PC-9 (cell line): ENCODE measurements around the gene CHRNA4. TPM values are rescaled to one million over a fixed set of nuclear protein-coding genes. Genes with fewer than 3 reads are reported as not detected.

ENCODE experiments used
- BruUV-seq: library from RNA; stranded (reverse); fragments of 400-500 nt; replicated peaks from 2 replicates; lab custom pipeline; 2021; lab: Mats Ljungman, UMichigan
- CTCF ChIA-PET: fragments of 300-600 bp; sonication (Branson Sonifier 250); formaldehyde crosslinking; loops from one replicate; lab custom pipeline; 2022; ENCODE audit warnings: antibody characterized with exemption; lab: Charles Lee
- POLR2A ChIA-PET: fragments of 300-600 bp; sonication (Branson Sonifier 250); formaldehyde crosslinking; loops from one replicate; lab custom pipeline; 2022; ENCODE audit warnings: antibody characterized with exemption; ENCODE audit not compliant: unreplicated experiment; lab: Charles Lee
- DNase-seq, 2 experiments: peaks; one replicate each; pipeline versions ENCODE4 v3.0.0 to v3.0.0-alpha.2; 2015 to 2022; ENCODE audit warnings: mixed read lengths in 1 of 2
- H2AFZ ChIP-seq: fragments of 200-600 bp; sonication (generic); 2 replicates; pipeline ENCODE4 v1.8.1; 2017; ENCODE audit warnings: antibody characterized with exemption
- H3F3A ChIP-seq: fragments of 200-600 bp; sonication (generic); 2 replicates; pipeline ENCODE4 v1.8.1; 2017; ENCODE audit warnings: antibody characterized with exemption, mild to moderate bottlenecking, low read depth; ENCODE audit not compliant: insufficient read depth
- H3K27ac ChIP-seq: fragments of 200-600 bp; sonication (generic); 2 replicates; pipeline ENCODE4 v1.6.1; 2016; ENCODE audit warnings: mixed run types
- H3K27me3 ChIP-seq: fragments of 200-600 bp; sonication (generic); 2 replicates; pipeline ENCODE4 v1.6.1; 2016; ENCODE audit warnings: low read depth, mixed run types; ENCODE audit not compliant: insufficient read depth
- H3K36me3 ChIP-seq: fragments of 200-600 bp; sonication (generic); 2 replicates; pipeline ENCODE4 v1.6.1; 2016; ENCODE audit warnings: low read depth, mixed run types
- H3K4me1 ChIP-seq: fragments of 200-600 bp; sonication (generic); replicated peaks from 2 replicates; pipeline ENCODE4 v1.6.1; 2016; ENCODE audit warnings: mixed run types; ENCODE audit not compliant: insufficient read depth
- H3K4me2 ChIP-seq: fragments of 200-600 bp; sonication (generic); 2 replicates; pipeline ENCODE4 v1.6.1; 2017; ENCODE audit warnings: mixed run types
- H3K4me3 ChIP-seq: fragments of 200-600 bp; sonication (generic); 2 replicates; pipeline ENCODE4 v1.6.1; 2016; ENCODE audit warnings: mixed run types
- H3K79me2 ChIP-seq: fragments of 200-600 bp; sonication (generic); 2 replicates; pipeline ENCODE4 v1.6.1; 2017; ENCODE audit warnings: low read depth, mixed run types
- H3K9me2 ChIP-seq: fragments of 200-600 bp; sonication (generic); 2 replicates; pipeline ENCODE4 v1.8.1; 2017; ENCODE audit warnings: mild to moderate bottlenecking; ENCODE audit not compliant: insufficient read depth
- H3K9me3 ChIP-seq: fragments of 200-600 bp; sonication (generic); 2 replicates; pipeline ENCODE4 v1.8.1; 2016; ENCODE audit warnings: low read depth; ENCODE audit not compliant: insufficient read depth
- H4K20me1 ChIP-seq: fragments of 200-600 bp; sonication (generic); 2 replicates; pipeline ENCODE4 v1.8.1; 2017; ENCODE audit not compliant: insufficient read depth
- EZH2 ChIP-seq: fragments of 200-600 bp; sonication (generic); IDR thresholded peaks from 2 replicates; pipeline ENCODE4 v1.8.0; 2017; ENCODE audit warnings: antibody characterized with exemption, low read depth
- intact Hi-C: fragments of 100-400 bp; cut with micrococcal nuclease; formaldehyde crosslinking; loops from one replicate; pipeline ENCODE4 v1.10.0; 2022; ENCODE audit not compliant: unreplicated experiment
- total RNA-seq: library from RNA; stranded (reverse); gene quantifications from 2 replicates; pipeline ENCODE4 v1.2.3, GENCODE V29; 2021
- TF ChIP-seq, protein P1 (sequence below): fragments of 200-600 bp; sonication (generic); conservative IDR thresholded peaks from 2 replicates; pipeline ENCODE4 v1.6.1; 2017; ENCODE audit warnings: mixed run types, antibody characterized with exemption, mild to moderate bottlenecking, moderate library complexity

CHRNA4 gene
- total RNA-seq, 1 experiment from 2014 or later: not detected

DNA sequence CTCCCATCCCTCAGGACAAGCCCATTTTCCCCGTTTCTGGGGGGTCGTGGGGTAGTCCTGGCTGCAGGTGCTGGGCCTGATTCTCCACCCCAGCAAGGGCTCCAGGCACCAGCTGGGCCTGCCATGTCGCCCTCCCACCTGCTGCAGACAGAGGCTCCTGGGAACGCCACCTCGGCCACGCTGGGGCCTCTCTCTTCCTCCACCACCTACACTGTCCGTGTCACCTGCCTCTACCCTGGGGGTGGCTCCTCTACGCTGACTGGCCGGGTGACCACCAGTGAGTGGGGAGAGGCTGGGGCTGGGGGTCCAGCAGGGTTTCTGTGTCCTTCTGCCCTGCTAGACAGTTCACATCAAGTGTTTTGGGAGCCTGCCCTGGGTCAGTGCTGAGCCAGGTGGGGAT lies 48.9 kb downstream of the CHRNA4 start:
- H3K4me3 ChIP-seq: no peak overlapping the region
- DNase-seq: no peak
- BruUV-seq: no TSS peak
- H2AFZ ChIP-seq: no peak overlapping the region
- no peaks in the 10 kb centered on the region for H3K9me2 ChIP-seq
- 0 out of 2 replicates have a peak, but pooled peaks cover 11% of the 10 kb centered on the region for H4K20me1 ChIP-seq
- H3K4me1 ChIP-seq: no peaks in the 10 kb centered on the region
- TF ChIP-seq EZH2: no peak
- TF ChIP-seq, protein P1, sequence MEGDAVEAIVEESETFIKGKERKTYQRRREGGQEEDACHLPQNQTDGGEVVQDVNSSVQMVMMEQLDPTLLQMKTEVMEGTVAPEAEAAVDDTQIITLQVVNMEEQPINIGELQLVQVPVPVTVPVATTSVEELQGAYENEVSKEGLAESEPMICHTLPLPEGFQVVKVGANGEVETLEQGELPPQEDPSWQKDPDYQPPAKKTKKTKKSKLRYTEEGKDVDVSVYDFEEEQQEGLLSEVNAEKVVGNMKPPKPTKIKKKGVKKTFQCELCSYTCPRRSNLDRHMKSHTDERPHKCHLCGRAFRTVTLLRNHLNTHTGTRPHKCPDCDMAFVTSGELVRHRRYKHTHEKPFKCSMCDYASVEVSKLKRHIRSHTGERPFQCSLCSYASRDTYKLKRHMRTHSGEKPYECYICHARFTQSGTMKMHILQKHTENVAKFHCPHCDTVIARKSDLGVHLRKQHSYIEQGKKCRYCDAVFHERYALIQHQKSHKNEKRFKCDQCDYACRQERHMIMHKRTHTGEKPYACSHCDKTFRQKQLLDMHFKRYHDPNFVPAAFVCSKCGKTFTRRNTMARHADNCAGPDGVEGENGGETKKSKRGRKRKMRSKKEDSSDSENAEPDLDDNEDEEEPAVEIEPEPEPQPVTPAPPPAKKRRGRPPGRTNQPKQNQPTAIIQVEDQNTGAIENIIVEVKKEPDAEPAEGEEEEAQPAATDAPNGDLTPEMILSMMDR: no peak
- POLR2A ChIA-PET: no interaction called here
- H3F3A ChIP-seq: no peaks in the 10 kb centered on the region
- H3K27me3 ChIP-seq: peaks cover 91% of the 10 kb centered on the region
- no peaks in the 10 kb centered on the region for H3K36me3 ChIP-seq
- CTCF ChIA-PET: no interaction called here
- no peaks in the 10 kb centered on the region for H3K79me2 ChIP-seq
- intact Hi-C loops: no loop called here
- no peaks in the 10 kb centered on the region for H3K9me3 ChIP-seq
- no peak overlapping the region for H3K27ac ChIP-seq
- no peak overlapping the region for H3K4me2 ChIP-seq

DNA sequence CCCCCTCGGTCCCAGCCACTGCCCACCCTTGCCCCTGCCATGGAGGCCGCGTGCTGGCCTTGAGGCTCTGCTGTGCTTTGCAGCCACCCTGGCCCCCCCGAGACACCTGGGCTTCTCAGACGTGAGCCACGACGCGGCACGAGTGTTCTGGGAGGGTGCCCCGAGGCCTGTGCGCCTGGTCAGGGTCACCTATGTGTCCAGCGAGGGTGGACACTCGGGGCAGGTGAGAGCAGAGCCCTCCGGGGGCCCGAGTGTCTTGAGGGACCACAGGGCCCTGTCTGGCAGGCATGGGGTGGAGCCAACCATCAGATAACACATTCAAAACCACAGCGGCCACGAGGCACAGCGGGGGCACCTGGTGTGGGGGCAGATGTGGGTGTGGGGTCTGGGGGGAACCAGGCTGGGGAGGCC lies 49.3 kb downstream of the CHRNA4 start:
- Histone ChIP-seq H3K36me3 (no peaks in the 10 kb centered on the region), H3F3A (no peaks in the 10 kb centered on the region), H3K4me3 (no peak overlapping the region), H4K20me1 (0 out of 2 replicates have a peak, but pooled peaks cover 11% of the 10 kb centered on the region), H3K27ac (no peak overlapping the region), H3K4me1 (no peaks in the 10 kb centered on the region), H3K79me2 (no peaks in the 10 kb centered on the region), H3K27me3 (peaks cover 93% of the 10 kb centered on the region), H2AFZ (no peak overlapping the region), H3K4me2 (no peak overlapping the region), H3K9me2 (no peaks in the 10 kb centered on the region), H3K9me3 (no peaks in the 10 kb centered on the region)
- BruUV-seq: no TSS peak
- intact Hi-C loops: no loop called here
- no peak for TF ChIP-seq EZH2
- CTCF ChIA-PET: no interaction called here
- DNase-seq: no peak
- POLR2A ChIA-PET: no interaction called here

DNA sequence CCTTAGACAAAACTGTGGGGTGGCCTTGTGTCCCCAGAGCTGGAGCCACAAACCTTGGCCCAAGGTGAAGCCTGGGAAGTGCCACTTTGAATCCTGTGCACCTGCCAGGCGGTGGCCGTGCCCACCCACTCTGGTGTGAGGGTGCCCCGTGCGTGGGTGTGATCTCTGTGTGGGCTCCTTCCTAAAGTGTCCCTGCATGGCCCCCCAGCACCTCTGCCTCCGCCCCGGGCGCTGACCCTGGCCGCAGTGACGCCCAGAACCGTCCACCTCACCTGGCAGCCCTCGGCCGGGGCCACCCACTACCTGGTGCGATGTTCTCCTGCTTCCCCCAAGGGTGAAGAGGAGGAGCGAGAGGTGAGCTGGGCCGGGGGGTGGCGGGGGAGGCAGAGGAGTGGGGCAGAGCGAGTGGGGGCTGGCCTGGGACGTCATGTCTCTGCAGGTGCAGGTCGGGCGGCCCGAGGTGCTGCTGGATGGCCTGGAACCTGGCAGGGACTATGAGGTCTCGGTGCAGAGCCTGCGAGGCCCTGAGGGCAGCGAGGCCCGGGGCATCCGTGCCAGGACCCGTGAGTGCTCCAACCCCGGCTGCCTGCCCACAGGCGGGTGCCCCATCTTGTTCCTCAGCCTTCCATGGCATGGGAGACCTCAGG lies 49.8 kb downstream of the CHRNA4 start:
- Histone ChIP-seq H3K4me3 (no peak overlapping the region), H3K36me3 (no peaks in the 10 kb centered on the region), H3K27me3 (peaks cover 93% of the 10 kb centered on the region), H3K9me2 (no peaks in the 10 kb centered on the region), H4K20me1 (0 out of 2 replicates have a peak, but pooled peaks cover 11% of the 10 kb centered on the region), H3K79me2 (no peaks in the 10 kb centered on the region), H3F3A (no peaks in the 10 kb centered on the region), H2AFZ (no peak overlapping the region), H3K4me2 (no peak overlapping the region), H3K4me1 (no peaks in the 10 kb centered on the region), H3K27ac (no peak overlapping the region), H3K9me3 (no peaks in the 10 kb centered on the region)
- TF ChIP-seq EZH2: no peak
- TF ChIP-seq, protein P1: no peak
- ChIA-PET CTCF (no interaction called here), POLR2A (no interaction called here)
- no peak for DNase-seq
- intact Hi-C loops: no loop called here
- BruUV-seq: no TSS peak
